ENCODE results near the gene EPC2.

EPC2 gene

DNA sequence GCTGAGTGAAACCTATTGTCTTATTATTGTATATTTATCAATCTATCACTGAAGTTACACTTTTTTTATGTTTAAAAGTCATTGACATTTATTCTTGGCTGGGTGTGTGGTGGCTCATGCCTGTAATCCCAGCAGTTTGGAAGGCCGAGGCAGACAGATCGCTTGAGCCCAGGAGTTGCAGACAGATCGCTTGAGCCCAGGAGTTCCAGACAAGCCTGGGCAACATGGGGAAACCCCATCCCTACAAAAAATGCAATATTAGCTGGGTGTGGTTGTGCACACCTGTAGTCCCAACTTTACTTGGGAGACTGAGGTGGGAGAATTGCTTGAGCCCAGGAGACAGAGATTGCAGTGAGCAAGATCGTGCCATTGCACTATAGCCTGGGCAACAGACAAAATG lies 97.8 kb downstream of the EPC2 start:
- Histone ChIP-seq H3K27me3 (ENCODE audit: insufficient read depth, poor library complexity, severe bottlenecking) (no peaks in the 10 kb centered on the region), H3K27ac (replicated peaks) (no peak overlapping the region), H3K4me3 (replicated peaks; ENCODE audit: insufficient read depth, low read length) (no peak overlapping the region)
- DNase-seq (ENCODE audit: low read depth in 1 of 2, low spot score in 1 of 2), result no peak
- TF ChIP-seq CTCF (IDR thresholded peaks at IDR 0.05; ENCODE audit: insufficient read depth, low read length) (no peak), SPI1 (IDR thresholded peaks at IDR 0.05; ENCODE audit: borderline replicate concordance, low read depth) (no peak), GABPA (IDR thresholded peaks at IDR 0.05; ENCODE audit: low read depth) (no peak), POLR2AphosphoS5 (IDR thresholded peaks at IDR 0.05; ENCODE audit: low read depth) (no peak)
- TF ChIP-seq, protein P1, sequence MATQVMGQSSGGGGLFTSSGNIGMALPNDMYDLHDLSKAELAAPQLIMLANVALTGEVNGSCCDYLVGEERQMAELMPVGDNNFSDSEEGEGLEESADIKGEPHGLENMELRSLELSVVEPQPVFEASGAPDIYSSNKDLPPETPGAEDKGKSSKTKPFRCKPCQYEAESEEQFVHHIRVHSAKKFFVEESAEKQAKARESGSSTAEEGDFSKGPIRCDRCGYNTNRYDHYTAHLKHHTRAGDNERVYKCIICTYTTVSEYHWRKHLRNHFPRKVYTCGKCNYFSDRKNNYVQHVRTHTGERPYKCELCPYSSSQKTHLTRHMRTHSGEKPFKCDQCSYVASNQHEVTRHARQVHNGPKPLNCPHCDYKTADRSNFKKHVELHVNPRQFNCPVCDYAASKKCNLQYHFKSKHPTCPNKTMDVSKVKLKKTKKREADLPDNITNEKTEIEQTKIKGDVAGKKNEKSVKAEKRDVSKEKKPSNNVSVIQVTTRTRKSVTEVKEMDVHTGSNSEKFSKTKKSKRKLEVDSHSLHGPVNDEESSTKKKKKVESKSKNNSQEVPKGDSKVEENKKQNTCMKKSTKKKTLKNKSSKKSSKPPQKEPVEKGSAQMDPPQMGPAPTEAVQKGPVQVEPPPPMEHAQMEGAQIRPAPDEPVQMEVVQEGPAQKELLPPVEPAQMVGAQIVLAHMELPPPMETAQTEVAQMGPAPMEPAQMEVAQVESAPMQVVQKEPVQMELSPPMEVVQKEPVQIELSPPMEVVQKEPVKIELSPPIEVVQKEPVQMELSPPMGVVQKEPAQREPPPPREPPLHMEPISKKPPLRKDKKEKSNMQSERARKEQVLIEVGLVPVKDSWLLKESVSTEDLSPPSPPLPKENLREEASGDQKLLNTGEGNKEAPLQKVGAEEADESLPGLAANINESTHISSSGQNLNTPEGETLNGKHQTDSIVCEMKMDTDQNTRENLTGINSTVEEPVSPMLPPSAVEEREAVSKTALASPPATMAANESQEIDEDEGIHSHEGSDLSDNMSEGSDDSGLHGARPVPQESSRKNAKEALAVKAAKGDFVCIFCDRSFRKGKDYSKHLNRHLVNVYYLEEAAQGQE (IDR thresholded peaks at IDR 0.05; ENCODE audit: insufficient replicate concordance, low read depth), result no peak

- TF ChIP-seq GABPA (IDR thresholded peaks at IDR 0.05; ENCODE audit: low read depth) (no peak), SPI1 (IDR thresholded peaks at IDR 0.05; ENCODE audit: borderline replicate concordance, low read depth) (no peak), POLR2AphosphoS5 (IDR thresholded peaks at IDR 0.05; ENCODE audit: low read depth) (no peak), CTCF (IDR thresholded peaks at IDR 0.05; ENCODE audit: insufficient read depth, low read length) (no peak)
- TF ChIP-seq, protein P1 (IDR thresholded peaks at IDR 0.05; ENCODE audit: insufficient replicate concordance, low read depth), result no peak
- Histone ChIP-seq H3K27me3 (ENCODE audit: insufficient read depth, poor library complexity, severe bottlenecking) (no peaks in the 10 kb centered on the region), H3K4me3 (replicated peaks; ENCODE audit: insufficient read depth, low read length) (no peak overlapping the region), H3K27ac (replicated peaks) (no peak overlapping the region)
- DNase-seq (ENCODE audit: low read depth in 1 of 2, low spot score in 1 of 2), result no peak
Observed at GRCh38 chr2:148745151-148745851, 100.8 kb downstream of the EPC2 start.

- no peak for DNase-seq (ENCODE audit: low read depth in 1 of 2, low spot score in 1 of 2)
- H3K4me3 ChIP-seq (replicated peaks; ENCODE audit: insufficient read depth, low read length), result no peak overlapping the region
- TF ChIP-seq POLR2AphosphoS5 (IDR thresholded peaks at IDR 0.05; ENCODE audit: low read depth) (no peak), SPI1 (IDR thresholded peaks at IDR 0.05; ENCODE audit: borderline replicate concordance, low read depth) (no peak), GABPA (IDR thresholded peaks at IDR 0.05; ENCODE audit: low read depth) (no peak), CTCF (IDR thresholded peaks at IDR 0.05; ENCODE audit: insufficient read depth, low read length) (no peak)
- TF ChIP-seq, protein P1 (IDR thresholded peaks at IDR 0.05; ENCODE audit: insufficient replicate concordance, low read depth), result no peak
- H3K27ac ChIP-seq (replicated peaks), result no peak overlapping the region
- no peaks in the 10 kb centered on the region for H3K27me3 ChIP-seq (ENCODE audit: insufficient read depth, poor library complexity, severe bottlenecking)
Observed at GRCh38 chr2:148746973-148747372, 102.4 kb downstream of the EPC2 start.

Measured in HL-60 (cell line).